ENCODE measurements around the gene DLG3.
"Not testable (repeated sequence)": the region's sequence is repeated elsewhere in the genome, so short reads cannot be mapped to it uniquely, and the experiment has no call there.

DLG3 gene

DNA sequence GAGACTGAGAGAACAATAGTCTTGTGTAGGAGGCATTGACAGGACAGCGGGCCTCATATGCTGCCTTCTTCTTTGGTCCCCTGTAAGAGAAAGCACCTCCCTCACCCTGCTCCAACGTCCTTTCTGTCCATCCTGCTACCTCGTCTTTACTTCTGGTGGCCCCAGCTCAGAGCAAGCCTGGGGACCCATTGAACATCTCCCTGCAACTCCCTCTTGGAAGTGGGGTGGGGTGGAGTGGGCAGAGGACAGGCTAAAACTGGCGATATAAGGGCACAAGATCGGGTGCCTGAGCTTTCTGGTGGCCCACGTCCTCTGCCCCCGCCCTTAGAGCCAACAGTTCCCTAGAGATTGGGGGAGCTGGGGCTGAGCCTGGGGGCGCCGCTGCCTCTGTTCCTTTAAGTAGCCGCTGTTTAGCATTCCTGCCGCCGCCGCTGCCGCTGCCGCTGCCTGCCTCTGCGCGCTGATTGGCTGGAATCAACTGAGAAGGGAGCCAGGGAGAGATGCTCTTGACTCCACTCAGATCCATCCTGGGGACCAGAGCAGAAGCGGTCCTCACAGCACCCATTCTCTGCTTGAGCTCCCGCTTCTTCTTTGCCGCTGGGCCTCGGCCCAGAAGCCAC, at the start of gene DLG3:
Gene DLG3, plus strand, starts transcription at position 510 of the 620 bp plus-strand sequence. CDS start 367 bp downstream, outside the sequence.
- DNase-seq = peak; percentile 38 to 40

DNA sequence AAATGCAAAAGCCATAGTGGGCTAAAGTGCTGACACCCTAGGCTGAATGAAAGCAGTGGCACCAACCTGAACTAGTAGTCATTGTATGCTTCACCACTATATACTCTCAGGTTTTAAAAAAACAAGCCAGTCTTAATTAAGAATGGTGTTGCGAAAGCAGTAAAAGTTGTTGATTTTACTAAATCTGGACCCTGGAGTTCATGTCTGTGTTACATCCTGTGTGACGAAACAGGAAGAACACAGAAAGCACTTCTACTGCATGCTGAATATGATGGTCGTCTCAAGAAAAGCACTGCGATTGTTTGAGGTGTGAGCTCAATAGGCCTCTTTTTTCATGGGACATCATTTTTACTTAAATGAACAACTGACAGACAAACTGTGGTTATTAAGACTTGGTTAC, 45.7 kb upstream of the DLG3 start:
- DNase-seq = no peak

DNA sequence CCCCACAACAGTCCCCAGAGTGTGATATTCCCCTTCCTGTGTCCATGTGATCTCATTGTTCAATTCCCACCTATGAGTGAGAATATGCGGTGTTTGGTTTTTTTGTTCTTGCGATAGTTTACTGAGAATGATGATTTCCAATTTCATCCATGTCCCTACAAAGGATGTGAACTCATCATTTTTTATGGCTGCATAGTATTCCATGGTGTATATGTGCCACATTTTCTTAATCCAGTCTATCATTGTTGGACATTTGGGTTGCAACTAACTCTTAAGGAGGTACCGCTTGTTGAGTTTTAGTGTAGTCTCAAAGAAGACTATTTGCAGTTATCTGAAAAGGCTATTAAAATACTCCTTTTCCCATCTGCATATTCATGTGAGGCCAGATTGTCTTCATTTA, 44.5 kb upstream of the DLG3 start:
- not testable (repeated sequence) for DNase-seq

DNA sequence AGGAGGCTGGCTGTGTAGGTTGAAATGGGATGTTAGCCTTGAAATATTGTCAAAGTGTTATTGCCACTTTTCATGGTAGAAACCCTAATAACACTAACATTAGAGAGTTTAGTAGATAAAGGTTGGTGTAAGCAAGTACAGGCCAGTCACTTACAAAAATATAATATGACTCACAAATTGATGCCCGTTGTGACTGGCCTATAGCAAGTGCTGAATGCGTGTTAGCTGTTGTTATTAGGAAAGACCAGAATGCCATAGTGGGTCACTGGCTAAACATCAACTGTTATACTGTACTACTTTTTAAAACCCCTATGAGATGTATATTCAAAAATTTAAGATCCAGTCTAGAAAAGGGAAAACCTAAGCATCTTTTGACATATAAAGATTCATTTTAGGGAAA, 41.9 kb upstream of the DLG3 start:
- no peak for DNase-seq

DNA sequence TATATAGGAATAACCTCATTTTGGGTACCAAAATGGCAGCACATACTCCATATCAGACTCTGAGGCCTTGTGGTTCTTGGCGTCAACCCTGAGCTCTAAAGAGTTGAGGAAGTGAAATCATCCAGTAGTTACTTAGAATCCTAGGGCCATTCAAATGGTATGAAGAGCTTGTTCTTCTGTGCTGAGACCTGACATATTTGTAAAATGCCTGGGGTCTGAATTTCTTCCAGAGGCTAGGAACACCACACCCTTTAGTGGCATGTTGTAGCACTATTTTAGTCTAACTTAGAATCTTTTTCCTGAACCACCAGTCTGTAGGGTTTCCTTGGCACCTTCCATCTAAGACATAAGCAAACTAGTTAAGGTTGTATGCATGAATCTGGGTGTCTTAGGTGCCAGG, 39.6 kb upstream of the DLG3 start:
- no peak for DNase-seq

DNA sequence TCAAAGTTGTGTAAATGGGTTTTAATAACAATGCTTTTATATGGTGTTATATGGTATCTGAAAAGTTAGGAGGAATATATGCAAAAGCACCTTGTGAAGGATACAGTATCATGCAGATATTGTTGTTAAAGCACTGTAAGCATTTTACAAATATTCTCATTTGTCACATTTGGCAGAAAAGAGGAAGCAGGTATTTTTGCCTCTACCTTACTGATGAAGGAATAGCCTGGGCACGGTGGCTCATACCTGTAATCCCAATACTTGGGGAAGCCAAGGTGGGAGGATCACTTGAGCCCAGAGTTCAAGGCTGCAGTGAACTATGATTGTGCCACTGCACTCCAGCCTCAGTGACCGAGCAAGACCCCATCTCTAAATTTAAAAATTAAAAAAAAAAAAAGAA, 33.7 kb upstream of the DLG3 start:
- no peak for DNase-seq

DNA sequence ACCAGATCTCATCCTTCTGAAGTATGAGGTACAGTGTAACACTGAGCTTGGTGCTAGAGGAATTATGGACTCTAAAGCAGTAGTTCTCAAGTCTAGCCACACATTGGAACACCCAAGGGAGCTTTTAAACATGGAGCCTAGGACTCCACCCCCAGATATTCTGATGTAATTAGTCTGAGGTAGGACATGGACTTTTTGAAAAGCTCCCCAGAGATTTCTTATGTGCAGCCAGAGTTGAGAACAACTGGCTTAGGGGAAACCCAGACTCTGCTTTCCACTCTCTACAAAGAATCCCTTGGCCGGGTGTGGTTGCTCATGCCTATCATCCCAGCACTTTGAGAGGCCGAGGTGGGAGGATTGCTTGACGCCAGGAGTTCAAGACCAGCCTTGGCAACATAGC, 33.2 kb upstream of the DLG3 start:
- no peak for DNase-seq

DNA sequence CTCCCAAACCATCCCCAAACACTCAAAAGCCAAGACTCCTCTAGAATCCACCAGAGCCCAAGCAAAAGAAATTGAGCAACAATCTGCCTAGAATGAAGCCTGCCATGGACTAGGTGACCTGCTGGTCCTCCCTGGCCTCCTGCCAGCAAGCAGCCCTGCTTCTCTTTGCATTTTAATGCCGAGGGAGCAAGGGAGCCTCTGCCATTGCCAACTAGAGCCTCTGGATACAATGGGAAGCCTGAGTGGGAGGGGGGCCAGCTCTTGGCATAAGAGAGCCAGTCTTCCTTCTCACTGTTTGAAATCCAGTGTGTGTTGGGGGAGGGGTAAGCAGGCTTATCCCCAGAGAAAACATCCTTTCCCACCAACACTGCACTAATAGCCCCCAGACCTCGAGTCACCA, 23.0 kb upstream of the DLG3 start:
- peak; percentile 5 to 25 for DNase-seq

DNA sequence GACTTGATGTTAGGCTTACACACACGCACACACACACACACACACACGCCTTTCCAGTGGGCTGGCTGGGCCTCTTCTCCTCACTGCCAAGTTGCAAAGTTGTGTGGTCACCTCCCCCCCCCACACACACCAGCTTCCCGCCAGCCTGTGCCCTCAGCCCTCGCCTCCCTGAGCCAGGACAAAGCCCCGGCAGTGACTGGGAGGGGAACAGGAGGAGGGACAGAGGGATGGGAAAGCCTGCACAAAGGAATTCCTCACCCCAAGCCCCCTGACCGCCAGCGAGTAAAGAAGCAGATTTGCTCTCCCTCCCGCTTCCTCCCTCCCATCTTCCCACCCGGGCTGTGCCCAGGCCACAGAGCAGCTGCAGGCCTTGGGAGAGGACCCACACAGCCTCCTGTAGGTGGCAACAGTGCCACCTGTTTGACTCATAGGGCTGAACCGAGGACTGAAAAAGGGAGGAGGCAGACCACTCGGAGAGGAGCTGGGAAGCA, 21.7 kb upstream of the DLG3 start, which contains the start of gene GDPD2:
Gene GDPD2, plus strand, starts transcription at position 464 of the 491 bp plus-strand sequence. CDS start 1,671 bp downstream, outside the sequence.
- peak; percentile 24 to 41 for DNase-seq

DNA sequence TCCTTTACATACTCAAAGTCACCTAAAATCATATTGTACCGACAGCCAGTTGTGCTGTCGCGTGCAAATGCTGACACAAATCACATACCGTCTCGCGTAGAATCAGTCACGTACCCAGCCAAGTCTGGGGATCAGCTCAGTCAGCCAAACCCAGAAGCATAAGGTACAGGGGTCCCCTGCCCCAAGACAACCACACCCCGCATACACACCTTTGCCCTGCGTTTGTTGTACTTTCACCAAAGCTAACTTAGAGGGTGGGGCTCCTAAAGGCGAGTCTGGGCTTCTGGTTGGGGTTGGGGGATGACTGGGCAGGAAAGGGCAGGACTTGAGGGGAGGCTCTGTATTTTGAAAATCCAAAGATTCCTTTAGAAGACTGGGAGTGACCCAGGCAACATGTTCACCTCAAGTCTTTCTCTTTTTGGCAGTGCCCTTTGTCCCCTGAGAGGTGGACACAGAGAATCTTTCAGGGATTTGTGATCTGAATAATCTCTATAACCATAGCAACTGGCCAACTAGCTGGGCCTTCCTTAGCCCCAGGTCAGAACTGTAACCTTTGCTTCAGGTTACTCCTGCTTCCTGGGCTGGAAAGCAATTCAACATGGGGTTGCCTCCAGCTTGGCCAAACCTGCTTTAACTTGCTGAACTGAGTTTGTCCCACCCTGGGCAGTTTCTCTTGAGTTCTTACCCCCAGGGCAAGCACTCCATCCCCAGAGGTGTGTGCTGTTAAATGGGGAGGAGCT, 20.5 kb upstream of the DLG3 start:
- no peak for DNase-seq

DNA sequence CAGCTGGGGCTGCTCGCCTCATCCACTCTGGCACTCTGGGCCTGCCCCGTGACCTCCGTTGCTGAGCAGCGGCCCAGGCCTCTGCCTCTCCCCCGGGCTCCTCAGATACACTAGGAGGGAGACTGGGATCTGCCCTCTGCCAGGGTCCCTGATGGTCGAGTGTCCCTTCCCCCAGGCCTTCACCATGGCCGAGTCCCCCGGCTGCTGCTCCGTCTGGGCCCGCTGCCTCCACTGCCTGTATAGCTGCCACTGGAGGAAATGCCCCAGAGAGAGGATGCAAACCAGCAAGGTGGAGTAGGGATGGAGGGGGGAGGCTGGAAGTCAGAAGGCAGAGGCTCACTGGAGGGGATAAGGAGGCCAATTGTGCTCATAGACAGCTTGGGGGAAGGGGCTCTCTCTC, 19.8 kb upstream of the DLG3 start:
- no peak for DNase-seq

DNA sequence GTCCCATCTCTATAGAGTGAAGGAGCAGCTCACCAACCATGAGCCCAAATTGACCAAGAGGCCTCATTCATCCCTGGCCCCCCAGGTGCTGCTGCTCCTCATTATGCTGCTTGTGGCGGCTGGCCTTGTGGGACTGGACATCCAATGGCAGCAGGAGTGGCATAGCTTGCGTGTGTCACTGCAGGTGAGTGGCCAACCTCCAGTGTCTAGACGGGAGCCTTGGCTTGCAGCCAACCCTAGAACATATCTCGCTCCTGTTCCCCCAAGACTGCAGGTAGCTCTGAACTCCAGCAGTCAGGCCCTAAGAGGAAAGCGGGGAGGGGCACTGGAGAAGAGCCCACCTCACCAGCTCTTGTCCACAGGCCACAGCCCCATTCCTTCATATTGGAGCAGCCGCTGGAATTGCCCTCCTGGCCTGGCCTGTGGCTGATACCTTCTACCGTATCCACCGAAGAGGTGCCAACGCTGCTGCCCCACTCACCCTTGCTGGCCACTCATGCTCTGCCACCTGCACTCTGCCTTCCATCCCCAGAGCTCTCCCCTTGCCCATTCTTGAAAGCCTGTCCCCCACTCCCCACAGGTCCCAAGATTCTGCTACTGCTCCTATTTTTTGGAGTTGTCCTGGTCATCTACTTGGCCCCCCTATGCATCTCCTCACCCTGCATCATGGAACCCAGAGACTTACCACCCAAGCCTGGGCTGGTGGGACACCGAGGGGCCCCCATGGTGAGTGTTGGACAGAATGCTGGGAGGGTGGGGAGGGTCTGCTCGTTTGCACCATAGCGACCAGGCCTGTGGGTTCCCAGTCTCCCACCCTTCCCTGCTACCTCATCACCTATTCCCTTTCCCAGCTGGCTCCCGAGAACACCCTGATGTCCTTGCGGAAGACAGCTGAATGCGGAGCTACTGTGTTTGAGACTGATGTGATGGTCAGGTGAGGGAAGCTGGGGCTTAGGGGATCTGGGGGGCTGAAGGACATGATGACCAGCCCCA, 18.1 kb upstream of the DLG3 start:
- DNase-seq = no peak

DNA sequence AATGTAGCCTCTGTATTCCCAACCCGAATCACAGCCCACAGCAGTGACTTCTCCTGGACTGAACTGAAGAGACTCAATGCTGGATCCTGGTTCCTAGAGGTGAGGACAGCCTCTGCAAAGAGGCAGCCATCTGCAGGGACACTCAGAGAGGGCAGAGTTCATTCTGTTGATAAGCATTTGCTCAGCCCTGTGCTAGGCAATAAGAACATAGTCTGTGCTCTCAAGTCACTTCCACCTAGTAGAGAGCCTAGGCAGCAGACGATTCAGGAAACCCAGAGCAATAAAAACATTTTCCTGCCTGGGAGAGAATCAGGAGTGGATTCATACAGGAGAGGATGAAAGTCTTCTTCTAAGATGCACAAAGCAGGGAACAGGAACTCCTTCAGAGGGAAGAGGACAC, 17.3 kb upstream of the DLG3 start:
- DNase-seq = no peak

DNA sequence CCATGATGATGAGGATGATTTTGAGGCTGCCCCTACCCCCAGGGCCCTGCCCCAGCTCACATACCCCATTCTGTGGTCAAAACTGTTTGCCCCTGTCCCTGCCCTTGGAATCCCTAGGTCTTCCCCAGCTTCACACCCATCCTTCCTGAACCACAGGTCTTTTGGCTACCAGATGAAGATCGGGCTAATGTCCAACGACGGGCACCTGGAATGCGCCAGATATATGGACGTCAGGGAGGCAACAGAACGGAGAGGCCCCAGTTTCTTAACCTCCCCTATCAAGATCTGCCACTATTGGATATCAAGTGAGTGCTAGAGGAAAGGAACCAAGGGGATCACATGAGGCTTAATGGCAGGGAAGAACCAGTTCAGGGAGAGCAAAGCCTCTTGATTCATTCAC, 14.9 kb upstream of the DLG3 start:
- DNase-seq = no peak

DNA sequence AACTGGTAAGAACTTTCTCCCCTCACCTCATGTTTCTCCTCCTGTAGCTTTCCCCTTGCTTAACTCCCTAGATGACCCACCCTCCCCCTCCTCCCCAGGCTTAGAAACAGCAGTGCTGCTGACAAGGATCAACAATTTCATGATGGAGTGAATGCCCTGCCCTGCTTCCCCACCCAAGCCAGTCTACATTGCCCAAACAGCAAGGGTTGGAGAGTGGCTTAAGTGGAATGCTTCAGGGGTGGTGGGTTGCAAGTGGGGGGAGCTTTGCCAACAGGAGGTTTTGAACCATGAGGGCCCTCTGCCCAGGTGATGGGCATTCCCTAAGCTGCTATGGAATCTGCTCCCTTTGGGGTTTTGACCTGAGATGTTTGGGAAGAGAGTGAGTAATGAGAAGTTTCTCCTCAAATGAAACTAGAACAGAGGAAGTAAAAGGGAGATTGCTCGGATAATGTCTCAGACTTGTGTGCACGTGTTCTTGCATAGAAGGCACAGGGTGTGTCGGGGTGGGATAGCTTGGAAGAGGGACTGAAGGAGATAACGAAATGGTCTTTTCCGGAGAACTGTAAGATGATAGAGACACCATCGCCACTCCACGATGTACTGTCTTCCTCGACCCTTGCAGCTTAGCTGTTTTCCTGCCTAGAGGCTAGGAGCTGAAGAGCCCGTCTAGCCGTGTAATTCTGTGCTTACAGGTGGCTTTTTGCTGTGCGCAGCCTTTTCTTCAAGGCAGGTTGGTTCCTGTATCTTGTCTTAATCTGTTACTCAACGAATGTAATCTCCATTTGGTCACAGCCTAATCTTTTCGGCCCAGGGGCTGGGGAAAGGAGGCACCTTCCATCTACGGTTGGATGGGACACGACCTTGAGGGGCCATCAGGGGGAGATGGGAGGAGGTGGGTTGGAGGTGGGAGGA, 11.4 kb upstream of the DLG3 start:
- DNase-seq = no peak

DNA sequence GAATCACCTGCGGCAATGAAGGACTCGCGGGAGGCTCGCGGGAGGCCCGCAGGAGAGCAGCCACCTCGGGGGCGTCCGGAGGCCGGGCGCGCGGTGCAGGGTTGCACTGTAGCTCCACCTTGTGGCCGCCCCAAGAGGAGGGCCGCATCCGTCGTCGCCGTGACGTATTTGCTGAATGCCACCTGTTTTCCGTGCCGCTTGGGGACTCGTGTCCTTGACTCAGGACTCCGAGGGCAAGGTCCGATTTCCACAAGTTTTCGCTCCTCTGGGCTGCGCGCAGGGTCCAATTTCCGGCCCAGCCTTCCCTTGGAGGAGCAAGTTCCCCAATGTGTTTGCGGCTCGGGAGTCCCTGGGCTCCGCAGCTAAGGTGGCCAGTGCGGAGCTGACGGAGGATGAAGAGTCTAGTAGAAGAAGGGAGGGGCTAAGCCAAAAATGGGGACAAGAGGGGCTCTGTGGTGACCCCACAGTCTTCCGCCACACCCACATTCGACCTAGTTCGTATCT, 10.7 kb upstream of the DLG3 start:
- DNase-seq = peak; percentile 44 to 51

DNA sequence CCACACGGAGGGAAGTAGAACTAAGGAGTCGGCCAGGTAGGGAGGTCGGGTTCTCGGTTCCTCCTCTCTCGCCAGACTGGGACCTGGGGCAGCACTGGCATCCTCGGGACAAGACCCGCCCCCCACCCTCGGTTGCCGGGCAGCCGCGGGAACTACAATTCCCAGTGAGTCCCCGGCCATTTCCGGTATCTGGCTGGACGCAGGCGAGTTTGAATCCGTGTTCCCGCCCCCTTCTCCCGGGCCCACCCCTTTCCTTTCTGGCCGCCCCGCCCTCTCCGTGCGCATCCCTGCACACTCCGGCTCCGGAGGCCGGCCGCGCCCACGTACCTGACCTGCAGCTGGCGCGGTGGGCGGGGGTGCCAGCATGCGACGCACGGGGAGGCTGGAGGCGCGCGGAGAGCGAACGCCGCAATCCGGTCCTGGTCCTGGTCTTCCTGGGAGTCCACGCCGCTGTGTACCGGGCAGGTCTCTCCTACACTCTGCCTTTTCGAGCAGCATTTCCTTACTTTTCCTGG, 10.2 kb upstream of the DLG3 start:
- DNase-seq = peak; percentile 56 to 73

DNA sequence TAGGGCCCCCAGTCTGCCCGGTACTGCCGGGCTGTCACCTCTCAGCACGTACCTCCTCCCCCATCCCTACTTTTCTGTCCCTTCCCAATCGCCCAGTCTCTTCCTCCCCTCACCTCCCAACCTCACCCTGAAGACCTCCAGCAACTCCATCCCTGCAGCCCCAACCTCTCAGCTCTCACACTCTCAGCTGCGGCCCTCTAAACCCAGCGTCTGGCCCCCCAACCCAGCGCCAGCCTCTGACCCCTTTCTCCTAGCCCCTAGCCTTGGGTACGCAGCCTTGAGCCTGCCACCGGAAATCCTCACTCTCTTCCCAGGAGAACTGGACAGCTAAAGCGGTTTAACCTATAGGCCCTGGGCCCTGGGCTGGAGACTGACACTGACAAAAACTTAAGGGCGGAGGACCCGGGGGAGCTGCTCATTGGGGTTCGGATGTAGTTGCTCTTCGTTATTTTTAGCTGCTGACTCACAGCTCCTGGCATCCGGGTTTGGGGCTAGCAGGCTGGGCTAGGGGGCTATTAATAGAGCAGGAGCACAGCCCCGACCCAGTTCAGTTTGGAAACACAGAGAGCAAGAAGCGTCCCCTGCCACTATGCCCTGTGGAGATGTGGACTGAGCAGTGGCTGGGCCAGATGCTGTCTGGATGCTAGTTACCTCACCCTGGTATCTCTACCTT, 9.6 kb upstream of the DLG3 start:
- no peak for DNase-seq

DNA sequence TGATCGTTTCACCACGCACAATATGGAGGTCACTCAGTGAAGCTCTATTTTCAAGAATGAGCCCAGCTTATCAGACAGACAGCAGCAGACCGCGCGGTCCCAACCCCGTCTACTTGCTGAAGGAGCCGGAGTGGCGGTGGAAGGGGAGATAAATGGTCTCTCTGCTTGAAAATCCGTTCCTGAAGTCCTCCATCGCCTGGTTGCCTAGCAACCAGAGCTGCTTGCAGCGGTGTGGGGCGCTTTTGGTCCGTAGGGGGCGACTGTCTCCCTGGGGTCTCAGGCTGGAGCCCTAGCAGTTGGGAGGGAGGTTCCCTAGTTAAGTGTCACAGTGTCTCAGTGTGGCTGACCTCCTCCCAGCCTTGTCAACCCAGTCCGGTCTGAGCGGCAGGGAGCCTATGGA, 8.3 kb upstream of the DLG3 start:
- DNase-seq = no peak

DNA sequence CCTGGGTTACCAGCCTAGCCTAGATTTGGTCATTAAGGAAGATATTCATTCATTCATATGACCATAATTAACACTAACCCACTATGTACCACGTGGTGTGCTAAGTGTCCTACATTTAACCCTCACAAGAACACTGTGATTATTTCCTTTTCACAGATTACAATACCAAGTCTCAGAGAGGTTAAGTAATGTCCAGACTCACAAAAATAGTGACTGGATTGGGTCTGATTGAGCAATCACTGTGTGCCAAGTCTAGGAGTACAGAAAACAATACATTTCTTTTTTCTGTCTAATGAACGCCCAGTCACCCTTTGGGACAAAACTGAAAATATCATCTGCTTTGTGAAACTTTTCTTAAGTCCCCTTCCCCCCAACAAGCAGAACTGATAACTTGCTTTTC, 7.6 kb upstream of the DLG3 start:
- no peak for DNase-seq
